ENCODE data around the gene SHBG. TPM values are rescaled to one million over a fixed set of nuclear protein-coding genes. Genes with fewer than 3 reads are reported as not detected.

SHBG gene
- total RNA-seq, 1 donor from 2014 or later: 0.74 TPM

GRCh38 chr17:7626307-7626706 is 3.6 kb upstream of the SHBG start:
- Histone ChIP-seq H3K9me3 (replicated peaks) (no peaks in the 10 kb centered on the region), H3K4me3 (peak overlapping the region; percentile 82), H3K27me3 (ENCODE audit: low read depth) (no peaks in the 10 kb centered on the region), H3K36me3 (peaks cover 9% of the 10 kb centered on the region), H3K27ac (replicated peaks) (peak overlapping the region; percentile 92), H3K4me1 (peaks cover 23% of the 10 kb centered on the region)
- DNase-seq: no peak
- intact Hi-C loops (cut with micrococcal nuclease): no loop called here
- TF ChIP-seq, protein P1, sequence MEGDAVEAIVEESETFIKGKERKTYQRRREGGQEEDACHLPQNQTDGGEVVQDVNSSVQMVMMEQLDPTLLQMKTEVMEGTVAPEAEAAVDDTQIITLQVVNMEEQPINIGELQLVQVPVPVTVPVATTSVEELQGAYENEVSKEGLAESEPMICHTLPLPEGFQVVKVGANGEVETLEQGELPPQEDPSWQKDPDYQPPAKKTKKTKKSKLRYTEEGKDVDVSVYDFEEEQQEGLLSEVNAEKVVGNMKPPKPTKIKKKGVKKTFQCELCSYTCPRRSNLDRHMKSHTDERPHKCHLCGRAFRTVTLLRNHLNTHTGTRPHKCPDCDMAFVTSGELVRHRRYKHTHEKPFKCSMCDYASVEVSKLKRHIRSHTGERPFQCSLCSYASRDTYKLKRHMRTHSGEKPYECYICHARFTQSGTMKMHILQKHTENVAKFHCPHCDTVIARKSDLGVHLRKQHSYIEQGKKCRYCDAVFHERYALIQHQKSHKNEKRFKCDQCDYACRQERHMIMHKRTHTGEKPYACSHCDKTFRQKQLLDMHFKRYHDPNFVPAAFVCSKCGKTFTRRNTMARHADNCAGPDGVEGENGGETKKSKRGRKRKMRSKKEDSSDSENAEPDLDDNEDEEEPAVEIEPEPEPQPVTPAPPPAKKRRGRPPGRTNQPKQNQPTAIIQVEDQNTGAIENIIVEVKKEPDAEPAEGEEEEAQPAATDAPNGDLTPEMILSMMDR (IDR thresholded peaks at IDR 0.05; ENCODE audit: borderline replicate concordance): no peak

GRCh38 chr17:7626956-7627249 is 3.0 kb upstream of the SHBG start:
- peaks cover 9% of the 10 kb centered on the region for H3K36me3 ChIP-seq
- H3K9me3 ChIP-seq (replicated peaks): no peaks in the 10 kb centered on the region
- H3K27ac ChIP-seq (replicated peaks): peak overlapping the region; percentile 92
- DNase-seq: no peak
- H3K27me3 ChIP-seq (ENCODE audit: low read depth): no peaks in the 10 kb centered on the region
- H3K4me1 ChIP-seq: peaks cover 27% of the 10 kb centered on the region
- H3K4me3 ChIP-seq: peak overlapping the region; percentile 82
- intact Hi-C loops (cut with micrococcal nuclease): no loop called here
- TF ChIP-seq, protein P1 (IDR thresholded peaks at IDR 0.05; ENCODE audit: borderline replicate concordance): no peak

- intact Hi-C loops (cut with micrococcal nuclease): no loop called here
Observed at GRCh38 chr17:7627250-7628121, 2.4 kb upstream of the SHBG start, which contains the start of gene SAT2. Gene SAT2, minus strand, starts transcription at chr17:7627821. Its CDS starts 186 bp downstream, at chr17:7627635.

DNA sequence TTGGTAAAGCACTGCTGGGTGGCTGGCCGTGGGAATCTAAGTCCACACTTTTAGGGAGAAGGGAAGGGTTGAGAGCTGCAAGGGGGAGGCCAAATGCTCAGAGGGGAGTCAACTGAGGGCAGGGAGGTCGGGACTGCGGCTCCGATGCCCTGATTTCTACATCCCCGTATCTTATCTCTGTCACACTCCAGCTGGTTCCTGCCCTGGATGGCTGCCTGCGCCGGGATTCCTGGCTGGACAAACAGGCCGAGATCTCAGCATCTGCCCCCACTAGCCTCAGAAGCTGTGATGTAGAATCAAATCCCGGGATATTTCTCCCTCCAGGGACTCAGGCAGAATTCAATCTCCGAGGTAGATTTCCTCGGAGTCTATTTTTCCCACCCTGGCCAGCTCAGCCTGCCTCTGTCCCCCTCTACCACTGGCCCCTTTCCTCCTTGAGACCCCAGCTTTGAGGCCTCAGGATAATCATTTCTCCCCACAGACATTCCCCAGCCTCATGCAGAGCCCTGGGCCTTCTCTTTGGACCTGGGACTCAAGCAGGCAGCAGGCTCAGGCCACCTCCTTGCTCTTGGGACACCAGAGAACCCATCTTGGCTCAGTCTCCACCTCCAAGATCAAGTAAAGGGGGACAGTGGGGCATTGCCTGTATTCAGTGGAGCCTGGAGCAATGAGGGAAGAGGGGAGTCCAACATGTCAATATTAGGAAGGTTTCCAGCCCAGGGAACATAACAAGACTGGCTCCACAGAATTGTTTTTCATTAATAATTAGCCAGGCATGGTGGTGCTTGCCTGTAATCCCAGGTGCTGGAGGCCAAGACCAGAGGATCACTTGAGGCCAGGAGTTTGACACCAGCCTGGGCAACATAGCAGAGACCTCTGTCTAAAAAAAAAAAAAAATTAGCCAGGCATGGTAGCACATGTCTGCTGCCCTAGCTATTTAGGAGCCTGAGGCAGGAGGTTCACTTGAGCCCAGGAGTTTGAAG is 1.8 kb downstream of the SHBG start:
- H3K4me1 ChIP-seq: peaks cover 23% of the 10 kb centered on the region
- H3K27me3 ChIP-seq (ENCODE audit: low read depth): no peaks in the 10 kb centered on the region
- no peak overlapping the region for H3K4me3 ChIP-seq
- TF ChIP-seq, protein P1 (IDR thresholded peaks at IDR 0.05; ENCODE audit: borderline replicate concordance): no peak
- peak; percentile 30 for DNase-seq
- H3K9me3 ChIP-seq (replicated peaks): no peaks in the 10 kb centered on the region
- H3K27ac ChIP-seq (replicated peaks): no peak overlapping the region
- intact Hi-C loops (cut with micrococcal nuclease): loop anchor here (5.0 kb wide), 1 partner anchor 56 kb away; the partner anchor contains the start of genes TP53 and WRAP53
- H3K36me3 ChIP-seq: no peaks in the 10 kb centered on the region

More at GRCh38 chr17:7627250-7628121, 2.4 kb upstream of the SHBG start, which contains the start of gene SAT2:
- DNase-seq: peak; percentile 96
- peak within 1 kb of the TSS; percentile 92 for H3K27ac ChIP-seq (replicated peaks)
- H3K36me3 ChIP-seq: peaks cover 9% of the 10 kb centered on the region
- H3K4me3 ChIP-seq: peak within 1 kb of the TSS; percentile 82
- peaks cover 27% of the 10 kb centered on the region for H3K4me1 ChIP-seq
- H3K9me3 ChIP-seq (replicated peaks): no peaks in the 10 kb centered on the region
- H3K27me3 ChIP-seq (ENCODE audit: low read depth): no peaks in the 10 kb centered on the region
- TF ChIP-seq, protein P1 (IDR thresholded peaks at IDR 0.05; ENCODE audit: borderline replicate concordance): no peak

GRCh38 chr17:7632492-7632894 is 2.6 kb downstream of the SHBG start:
- Histone ChIP-seq H3K4me3 (no peak overlapping the region), H3K4me1 (peaks cover 15% of the 10 kb centered on the region), H3K36me3 (no peaks in the 10 kb centered on the region), H3K27me3 (ENCODE audit: low read depth) (no peaks in the 10 kb centered on the region), H3K27ac (replicated peaks) (no peak overlapping the region), H3K9me3 (replicated peaks) (no peaks in the 10 kb centered on the region)
- TF ChIP-seq, protein P1 (IDR thresholded peaks at IDR 0.05; ENCODE audit: borderline replicate concordance): peak; percentile 56
- DNase-seq: no peak
- intact Hi-C loops (cut with micrococcal nuclease): loop anchor here (5.0 kb wide), 1 partner anchor 55 kb away; the partner anchor contains the start of genes TP53 and WRAP53

Data from left ventricle myocardium inferior (tissue), 1 donor.